CD4-positive, alpha-beta T cell treated with Interleukin-10 for 1 hour (primary cell): Measurements from ENCODE around the gene TBC1D17.

Source experiments
- DNase-seq: peaks from one replicate; pipeline ENCODE4 v3.0.0-alpha.2; 2020

TBC1D17 gene

GRCh38 chr19:49879243-49879963, 1.9 kb downstream of the TBC1D17 start:
- no peak for DNase-seq

- DNase-seq: no peak
These were observed 2.8 kb downstream of the TBC1D17 start for GRCh38 chr19:49880162-49880869.

- DNase-seq: no peak
These were observed 3.7 kb downstream of the TBC1D17 start for GRCh38 chr19:49881186-49881585.

GRCh38 chr19:49881672-49882394, 4.3 kb downstream of the TBC1D17 start:
- DNase-seq: no peak

GRCh38 chr19:49882643-49883042, 5.1 kb downstream of the TBC1D17 start:
- no peak for DNase-seq

GRCh38 chr19:49883094-49883493, 5.6 kb downstream of the TBC1D17 start:
- DNase-seq: no peak

- no peak for DNase-seq
These were observed 6.6 kb downstream of the TBC1D17 start for GRCh38 chr19:49884109-49884508.

- no peak for DNase-seq
These were observed 7.3 kb downstream of the TBC1D17 start for GRCh38 chr19:49884760-49885159.

GRCh38 chr19:49887037-49887664, 9.6 kb downstream of the TBC1D17 start:
- no peak for DNase-seq

- no peak for DNase-seq
These were observed 10.4 kb downstream of the TBC1D17 start for GRCh38 chr19:49887665-49888509.

GRCh38 chr19:49888510-49888824, 11.0 kb downstream of the TBC1D17 start:
- DNase-seq: no peak

- no peak for DNase-seq
These were observed 11.7 kb downstream of the TBC1D17 start for GRCh38 chr19:49889038-49889686.

- peak; percentile 84 for DNase-seq
These were observed 12.3 kb downstream of the TBC1D17 start for GRCh38 chr19:49889687-49890348.

GRCh38 chr19:49890349-49891311, 13.1 kb downstream of the TBC1D17 start:
- peak; percentile 79 for DNase-seq

- no peak for DNase-seq
These were observed 13.9 kb downstream of the TBC1D17 start for GRCh38 chr19:49891393-49891792.

GRCh38 chr19:49892716-49893115, 15.2 kb downstream of the TBC1D17 start:
- no peak for DNase-seq

GRCh38 chr19:49894011-49894664, 16.6 kb downstream of the TBC1D17 start:
- DNase-seq: no peak

GRCh38 chr19:49894879-49895565, 17.5 kb downstream of the TBC1D17 start:
- peak; percentile 60 for DNase-seq
